GM12872 (cell line): ENCODE data around the gene MC4R.

Experiments used
- TF ChIP-seq, protein P1 (sequence below): IDR thresholded peaks from 3 replicates; pipeline ENCODE4 v1.5.1; 2011; ENCODE audit warnings: low read depth, mild to moderate bottlenecking, low read length, moderate library complexity; ENCODE audit not compliant: insufficient read depth

Gene MC4R

GRCh38 chr18:60401346-60401745 lies 28.8 kb upstream of the MC4R start:
- TF ChIP-seq, protein P1, sequence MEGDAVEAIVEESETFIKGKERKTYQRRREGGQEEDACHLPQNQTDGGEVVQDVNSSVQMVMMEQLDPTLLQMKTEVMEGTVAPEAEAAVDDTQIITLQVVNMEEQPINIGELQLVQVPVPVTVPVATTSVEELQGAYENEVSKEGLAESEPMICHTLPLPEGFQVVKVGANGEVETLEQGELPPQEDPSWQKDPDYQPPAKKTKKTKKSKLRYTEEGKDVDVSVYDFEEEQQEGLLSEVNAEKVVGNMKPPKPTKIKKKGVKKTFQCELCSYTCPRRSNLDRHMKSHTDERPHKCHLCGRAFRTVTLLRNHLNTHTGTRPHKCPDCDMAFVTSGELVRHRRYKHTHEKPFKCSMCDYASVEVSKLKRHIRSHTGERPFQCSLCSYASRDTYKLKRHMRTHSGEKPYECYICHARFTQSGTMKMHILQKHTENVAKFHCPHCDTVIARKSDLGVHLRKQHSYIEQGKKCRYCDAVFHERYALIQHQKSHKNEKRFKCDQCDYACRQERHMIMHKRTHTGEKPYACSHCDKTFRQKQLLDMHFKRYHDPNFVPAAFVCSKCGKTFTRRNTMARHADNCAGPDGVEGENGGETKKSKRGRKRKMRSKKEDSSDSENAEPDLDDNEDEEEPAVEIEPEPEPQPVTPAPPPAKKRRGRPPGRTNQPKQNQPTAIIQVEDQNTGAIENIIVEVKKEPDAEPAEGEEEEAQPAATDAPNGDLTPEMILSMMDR = no peak

DNA sequence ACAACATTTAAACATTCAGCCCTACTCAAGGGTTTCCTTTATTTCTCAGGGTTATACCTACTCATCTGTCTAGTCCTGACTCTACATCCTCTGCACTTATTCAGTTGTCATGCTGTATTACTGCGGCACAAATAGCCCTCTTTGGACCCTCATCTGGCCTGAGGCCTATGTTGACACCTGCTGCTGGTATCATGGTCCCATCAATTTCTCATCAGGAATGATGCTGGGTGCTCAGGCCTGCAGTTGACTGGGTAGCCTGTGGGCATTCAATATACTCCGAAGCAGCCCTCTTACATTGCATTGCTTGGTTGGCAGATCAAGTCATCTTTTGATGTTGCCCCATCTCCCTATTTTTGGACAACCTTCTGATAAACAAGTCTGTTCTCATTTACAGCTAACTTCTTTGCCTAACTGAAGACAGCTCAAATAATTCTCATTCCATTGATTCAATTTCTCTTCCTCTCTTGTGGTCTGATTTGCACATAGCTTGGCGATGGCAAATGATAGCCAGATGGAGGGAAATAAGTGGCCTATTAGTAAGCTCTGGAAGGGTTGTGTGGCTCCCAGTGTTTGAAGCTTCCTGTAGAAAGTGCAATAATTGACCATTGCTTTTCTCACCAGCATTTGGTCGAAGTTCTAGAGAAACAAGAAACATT lies 19.1 kb upstream of the MC4R start:
- TF ChIP-seq, protein P1 = no peak

DNA sequence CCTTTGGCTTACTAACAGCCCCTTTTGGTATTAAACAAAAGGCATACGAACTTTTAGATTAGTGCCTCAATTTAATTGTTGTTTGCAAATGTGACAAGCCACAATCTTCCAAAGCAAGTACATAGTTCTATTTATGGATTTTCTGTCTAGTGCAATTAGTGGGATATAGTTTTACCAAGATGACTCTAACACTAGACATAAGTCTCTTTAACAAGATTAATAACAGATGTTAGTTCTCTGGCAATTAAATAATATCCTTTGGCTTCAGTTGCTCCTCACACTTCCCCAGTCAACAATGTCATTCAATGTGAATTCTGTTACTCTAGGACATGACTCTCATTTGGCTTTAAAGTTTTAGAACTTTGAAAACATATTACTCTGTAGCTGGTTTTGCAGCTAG lies 16.7 kb upstream of the MC4R start:
- TF ChIP-seq, protein P1 = no peak

DNA sequence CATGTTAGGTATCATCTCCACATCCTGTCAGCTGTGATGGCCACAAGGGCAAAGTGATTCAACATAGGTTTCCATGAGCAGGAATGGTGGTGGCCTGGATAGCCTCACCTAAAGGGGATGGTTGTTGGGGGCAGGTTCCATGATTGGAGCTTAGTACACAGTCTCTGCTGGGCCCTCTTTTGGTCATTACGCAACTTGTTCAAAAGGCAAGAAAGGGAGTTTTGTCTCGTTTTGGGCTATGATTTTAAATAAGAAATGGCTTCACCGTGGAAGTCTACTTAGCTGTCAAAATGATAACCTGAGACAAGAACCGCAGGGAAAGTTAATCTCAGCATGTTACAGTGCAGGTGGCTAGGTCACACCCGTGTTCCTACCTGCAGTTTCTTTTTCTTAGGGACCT lies 13.1 kb upstream of the MC4R start:
- TF ChIP-seq, protein P1 = no peak

GRCh38 chr18:60383893-60384292 lies 11.3 kb upstream of the MC4R start:
- TF ChIP-seq, protein P1 = no peak

GRCh38 chr18:60377778-60378469 lies 5.3 kb upstream of the MC4R start:
- TF ChIP-seq, protein P1 = no peak

DNA sequence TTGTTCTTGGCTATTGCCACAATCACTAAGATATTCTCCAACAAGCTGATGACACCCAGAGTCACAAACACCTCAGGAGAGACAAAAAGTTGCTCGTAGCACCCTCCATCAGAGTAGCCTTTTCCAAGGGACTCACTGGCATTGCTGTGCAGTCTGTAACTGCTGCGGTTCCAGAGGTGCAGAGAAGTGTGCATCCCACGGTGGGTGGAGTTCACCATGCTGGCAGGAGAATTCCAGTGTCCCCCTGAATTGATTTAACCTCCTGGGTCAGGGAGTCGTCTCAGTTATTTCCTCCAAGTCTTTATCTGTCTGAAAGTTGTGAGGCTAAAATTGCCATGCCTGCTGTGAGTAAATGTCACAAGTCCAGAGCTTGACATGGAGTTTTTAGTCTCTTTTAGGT lies 443 bp downstream of the MC4R start:
- TF ChIP-seq, protein P1 = no peak
